SK-N-SH treated with all-trans-retinoic acid at 6 μM for 48 hours (cell line): ENCODE results near the gene ALDH4A1.
"Not testable (repeated sequence)": the region's sequence is repeated elsewhere in the genome, so short reads cannot be mapped to it uniquely, and the experiment has no call there.

Source experiments
- ATAC-seq: fragments of 200-7000 bp; cut with Tn5 transposase; 3 replicates; pipeline ENCODE4 v1.9.1; 2020; ENCODE audit warnings: mild to moderate bottlenecking, moderate library complexity
- ARNTL ChIP-seq: fragments of 450-650 bp; formaldehyde crosslinking; IDR thresholded peaks from 2 replicates; pipeline ENCODE4 v1.5.0; 2020; ENCODE audit warnings: low read depth, mild to moderate bottlenecking, moderate library complexity, borderline replicate concordance
- BACH2 ChIP-seq: fragments of 250-450 bp; sonication (Bioruptor Pico); IDR thresholded peaks from 2 replicates; pipeline ENCODE4 v1.9.0; 2021; ENCODE audit warnings: mild to moderate bottlenecking, borderline replicate concordance
- CSDC2 ChIP-seq: fragments of 250-450 bp; sonication (Bioruptor Pico); IDR thresholded peaks from 2 replicates; pipeline ENCODE4 v1.5.0; 2020; ENCODE audit warnings: mild to moderate bottlenecking, moderate library complexity
- ESRRG ChIP-seq: fragments of 250-450 bp; sonication (Bioruptor Pico); IDR thresholded peaks from 2 replicates; pipeline ENCODE4 v1.6.1; 2021; ENCODE audit warnings: mild to moderate bottlenecking
- GLIS3 ChIP-seq: fragments of 250-450 bp; sonication (Bioruptor Pico); IDR thresholded peaks from 2 replicates; pipeline ENCODE4 v1.5.0; 2020; ENCODE audit warnings: mild to moderate bottlenecking, moderate library complexity
- ISL1 ChIP-seq: fragments of 250-450 bp; sonication (Bioruptor Pico); IDR thresholded peaks from 2 replicates; pipeline ENCODE4 v2.1.2; 2022; ENCODE audit warnings: mild to moderate bottlenecking, moderate library complexity
- OSR1 ChIP-seq: fragments of 250-450 bp; sonication (Bioruptor Pico); IDR thresholded peaks from 2 replicates; pipeline ENCODE4 v1.8.0; 2022; ENCODE audit warnings: moderate library complexity, mild to moderate bottlenecking, inconsistent platforms
- PPARA ChIP-seq: fragments of 250-450 bp; sonication (Bioruptor Pico); IDR thresholded peaks from 2 replicates; pipeline ENCODE4 v1.5.0; 2020; ENCODE audit warnings: mild to moderate bottlenecking, borderline replicate concordance
- RARB ChIP-seq: fragments of 250-450 bp; sonication (Bioruptor Pico); IDR thresholded peaks from 2 replicates; pipeline ENCODE4 v1.8.0; 2021; ENCODE audit warnings: mild to moderate bottlenecking, moderate library complexity
- SNAI2 ChIP-seq: fragments of 250-450 bp; sonication (Bioruptor Pico); IDR thresholded peaks from 2 replicates; pipeline ENCODE4 v1.5.0; 2020; ENCODE audit warnings: mild to moderate bottlenecking, moderate library complexity
- TCF4 ChIP-seq: fragments of 250-450 bp; sonication (Bioruptor Pico); IDR thresholded peaks from 2 replicates; pipeline ENCODE4 v1.8.0; 2021; ENCODE audit warnings: mild to moderate bottlenecking, moderate library complexity, borderline replicate concordance
- TOX ChIP-seq: fragments of 250-450 bp; sonication (Bioruptor Pico); IDR thresholded peaks from 2 replicates; pipeline ENCODE4 v1.8.0; 2021; ENCODE audit warnings: mild to moderate bottlenecking, moderate library complexity, borderline replicate concordance
- ZC3H10 ChIP-seq: fragments of 250-450 bp; sonication (Bioruptor Pico); IDR thresholded peaks from 2 replicates; pipeline ENCODE4 v1.5.1; 2021; ENCODE audit warnings: mild to moderate bottlenecking, moderate library complexity
- ZFP3 ChIP-seq: fragments of 250-450 bp; sonication (Bioruptor Pico); IDR thresholded peaks from 2 replicates; pipeline ENCODE4 v1.5.0; 2020; ENCODE audit warnings: mild to moderate bottlenecking, moderate library complexity
- ZFP30 ChIP-seq: fragments of 450-650 bp; formaldehyde crosslinking; IDR thresholded peaks from 2 replicates; pipeline ENCODE4 v1.5.0; 2022; ENCODE audit warnings: mild to moderate bottlenecking, moderate library complexity
- ZNF565 ChIP-seq: fragments of 450-650 bp; formaldehyde crosslinking; conservative IDR thresholded peaks from 2 replicates; pipeline ENCODE4 v1.5.0; 2020; ENCODE audit warnings: low read depth, mild to moderate bottlenecking, moderate library complexity
- ZNF8 ChIP-seq: fragments of 450-650 bp; formaldehyde crosslinking; IDR thresholded peaks from 2 replicates; pipeline ENCODE4 v1.5.0; 2020; ENCODE audit warnings: mild to moderate bottlenecking, moderate library complexity
- TF ChIP-seq, protein P1 (sequence below): fragments of 250-450 bp; sonication (Bioruptor Pico); IDR thresholded peaks from 2 replicates; pipeline ENCODE4 v1.5.1; 2021; ENCODE audit warnings: mild to moderate bottlenecking, moderate library complexity
- TF ChIP-seq, protein P2 (sequence below): fragments of 250-450 bp; sonication (Bioruptor Pico); IDR thresholded peaks from 2 replicates; pipeline ENCODE4 v1.8.0; 2021; ENCODE audit warnings: low read depth, mild to moderate bottlenecking, moderate library complexity, borderline replicate concordance
- TF ChIP-seq, protein P3 (sequence below): fragments of 250-450 bp; sonication (Bioruptor Pico); IDR thresholded peaks from 2 replicates; pipeline ENCODE4 v1.8.0; 2020; ENCODE audit warnings: mild to moderate bottlenecking, moderate library complexity, borderline replicate concordance
- TF ChIP-seq, protein P4 (sequence below): fragments of 250-450 bp; sonication (Bioruptor Pico); IDR thresholded peaks from 2 replicates; pipeline ENCODE4 v1.5.0; 2020; ENCODE audit warnings: mild to moderate bottlenecking, moderate library complexity

Gene ALDH4A1

GRCh38 chr1:18836654-18837053 lies 65.7 kb downstream of the ALDH4A1 start:
- ATAC-seq = peak; percentile 46; the same call in 1 of the 3 replicates
- TF ChIP-seq, protein P1, sequence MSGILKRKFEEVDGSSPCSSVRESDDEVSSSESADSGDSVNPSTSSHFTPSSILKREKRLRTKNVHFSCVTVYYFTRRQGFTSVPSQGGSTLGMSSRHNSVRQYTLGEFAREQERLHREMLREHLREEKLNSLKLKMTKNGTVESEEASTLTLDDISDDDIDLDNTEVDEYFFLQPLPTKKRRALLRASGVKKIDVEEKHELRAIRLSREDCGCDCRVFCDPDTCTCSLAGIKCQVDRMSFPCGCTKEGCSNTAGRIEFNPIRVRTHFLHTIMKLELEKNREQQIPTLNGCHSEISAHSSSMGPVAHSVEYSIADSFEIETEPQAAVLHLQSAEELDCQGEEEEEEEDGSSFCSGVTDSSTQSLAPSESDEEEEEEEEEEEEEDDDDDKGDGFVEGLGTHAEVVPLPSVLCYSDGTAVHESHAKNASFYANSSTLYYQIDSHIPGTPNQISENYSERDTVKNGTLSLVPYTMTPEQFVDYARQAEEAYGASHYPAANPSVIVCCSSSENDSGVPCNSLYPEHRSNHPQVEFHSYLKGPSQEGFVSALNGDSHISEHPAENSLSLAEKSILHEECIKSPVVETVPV (CRISPR knock-in tag) = no peak
- no peak for TF ChIP-seq OSR1 (CRISPR knock-in tag)
- no peak for TF ChIP-seq CSDC2 (CRISPR knock-in tag)
- no peak for TF ChIP-seq BACH2
- TF ChIP-seq ZFP3 (CRISPR knock-in tag) = no peak
- TF ChIP-seq TCF4 = no peak
- TF ChIP-seq ZFP30 = no peak
- TF ChIP-seq SNAI2 (CRISPR knock-in tag) = no peak
- TF ChIP-seq, protein P2, sequence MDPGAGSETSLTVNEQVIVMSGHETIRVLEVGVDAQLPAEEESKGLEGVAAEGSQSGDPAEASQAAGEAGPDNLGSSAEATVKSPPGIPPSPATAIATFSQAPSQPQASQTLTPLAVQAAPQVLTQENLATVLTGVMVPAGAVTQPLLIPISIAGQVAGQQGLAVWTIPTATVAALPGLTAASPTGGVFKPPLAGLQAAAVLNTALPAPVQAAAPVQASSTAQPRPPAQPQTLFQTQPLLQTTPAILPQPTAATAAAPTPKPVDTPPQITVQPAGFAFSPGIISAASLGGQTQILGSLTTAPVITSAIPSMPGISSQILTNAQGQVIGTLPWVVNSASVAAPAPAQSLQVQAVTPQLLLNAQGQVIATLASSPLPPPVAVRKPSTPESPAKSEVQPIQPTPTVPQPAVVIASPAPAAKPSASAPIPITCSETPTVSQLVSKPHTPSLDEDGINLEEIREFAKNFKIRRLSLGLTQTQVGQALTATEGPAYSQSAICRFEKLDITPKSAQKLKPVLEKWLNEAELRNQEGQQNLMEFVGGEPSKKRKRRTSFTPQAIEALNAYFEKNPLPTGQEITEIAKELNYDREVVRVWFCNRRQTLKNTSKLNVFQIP = no peak
- no peak for TF ChIP-seq PPARA (CRISPR knock-in tag)
- TF ChIP-seq ARNTL = no peak
- no peak for TF ChIP-seq ISL1
- TF ChIP-seq ZNF565 (CRISPR knock-in tag) = no peak
- no peak for TF ChIP-seq RARB (CRISPR knock-in tag)
- TF ChIP-seq ZNF8 = no peak
- TF ChIP-seq ZC3H10 (CRISPR knock-in tag) = no peak
- TF ChIP-seq TOX (CRISPR knock-in tag) = no peak
- no peak for TF ChIP-seq ESRRG (CRISPR knock-in tag)

DNA sequence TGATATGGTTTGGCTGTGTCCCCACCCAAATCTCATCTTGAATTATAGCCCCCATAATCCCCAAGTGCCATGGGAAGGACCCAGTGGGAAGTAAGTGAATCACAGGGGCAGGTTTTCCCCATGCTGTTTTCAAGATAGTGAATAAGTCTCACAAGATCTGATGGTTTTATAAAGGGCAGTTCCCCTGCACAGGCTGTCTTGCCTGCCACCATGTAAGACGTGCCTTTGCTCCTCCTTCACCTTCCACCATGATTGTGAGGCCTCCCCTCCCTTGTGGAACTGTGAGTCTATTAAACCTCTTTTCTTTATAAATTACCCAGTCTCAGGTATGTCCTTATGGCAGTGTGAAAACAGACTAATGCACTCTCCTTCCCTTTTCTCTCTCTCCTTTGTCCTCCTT lies 70.0 kb downstream of the ALDH4A1 start:
- not testable (repeated sequence) for ATAC-seq

DNA sequence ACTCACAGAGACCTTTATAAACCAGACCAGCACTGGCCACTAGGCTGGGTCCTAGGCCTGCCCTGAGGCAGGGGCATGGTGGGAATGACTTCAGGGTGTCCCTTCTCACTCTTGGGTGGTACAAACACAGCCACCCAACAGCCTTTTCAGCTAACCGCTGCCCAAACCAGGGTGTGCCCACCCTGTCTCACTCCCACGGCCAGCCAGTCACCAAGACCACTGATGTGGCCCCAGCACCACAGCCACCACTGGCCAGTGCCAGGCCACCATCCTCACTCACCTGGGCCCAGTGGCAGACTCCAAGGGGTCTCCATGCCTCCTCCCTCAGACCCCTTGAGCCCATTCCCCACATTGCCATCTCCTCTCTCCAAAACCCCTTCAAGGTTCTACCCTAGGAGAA lies 70.7 kb downstream of the ALDH4A1 start:
- ATAC-seq = no peak

GRCh38 chr1:18830596-18830995 lies 71.8 kb downstream of the ALDH4A1 start:
- TF ChIP-seq TCF4 (peak; percentile 98), GLIS3 (CRISPR knock-in tag) (no peak), ZNF8 (no peak), ZFP30 (no peak)
- TF ChIP-seq, protein P3, sequence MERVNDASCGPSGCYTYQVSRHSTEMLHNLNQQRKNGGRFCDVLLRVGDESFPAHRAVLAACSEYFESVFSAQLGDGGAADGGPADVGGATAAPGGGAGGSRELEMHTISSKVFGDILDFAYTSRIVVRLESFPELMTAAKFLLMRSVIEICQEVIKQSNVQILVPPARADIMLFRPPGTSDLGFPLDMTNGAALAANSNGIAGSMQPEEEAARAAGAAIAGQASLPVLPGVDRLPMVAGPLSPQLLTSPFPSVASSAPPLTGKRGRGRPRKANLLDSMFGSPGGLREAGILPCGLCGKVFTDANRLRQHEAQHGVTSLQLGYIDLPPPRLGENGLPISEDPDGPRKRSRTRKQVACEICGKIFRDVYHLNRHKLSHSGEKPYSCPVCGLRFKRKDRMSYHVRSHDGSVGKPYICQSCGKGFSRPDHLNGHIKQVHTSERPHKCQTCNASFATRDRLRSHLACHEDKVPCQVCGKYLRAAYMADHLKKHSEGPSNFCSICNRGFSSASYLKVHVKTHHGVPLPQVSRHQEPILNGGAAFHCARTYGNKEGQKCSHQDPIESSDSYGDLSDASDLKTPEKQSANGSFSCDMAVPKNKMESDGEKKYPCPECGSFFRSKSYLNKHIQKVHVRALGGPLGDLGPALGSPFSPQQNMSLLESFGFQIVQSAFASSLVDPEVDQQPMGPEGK (CRISPR knock-in tag) = no peak
- TF ChIP-seq, protein P4, sequence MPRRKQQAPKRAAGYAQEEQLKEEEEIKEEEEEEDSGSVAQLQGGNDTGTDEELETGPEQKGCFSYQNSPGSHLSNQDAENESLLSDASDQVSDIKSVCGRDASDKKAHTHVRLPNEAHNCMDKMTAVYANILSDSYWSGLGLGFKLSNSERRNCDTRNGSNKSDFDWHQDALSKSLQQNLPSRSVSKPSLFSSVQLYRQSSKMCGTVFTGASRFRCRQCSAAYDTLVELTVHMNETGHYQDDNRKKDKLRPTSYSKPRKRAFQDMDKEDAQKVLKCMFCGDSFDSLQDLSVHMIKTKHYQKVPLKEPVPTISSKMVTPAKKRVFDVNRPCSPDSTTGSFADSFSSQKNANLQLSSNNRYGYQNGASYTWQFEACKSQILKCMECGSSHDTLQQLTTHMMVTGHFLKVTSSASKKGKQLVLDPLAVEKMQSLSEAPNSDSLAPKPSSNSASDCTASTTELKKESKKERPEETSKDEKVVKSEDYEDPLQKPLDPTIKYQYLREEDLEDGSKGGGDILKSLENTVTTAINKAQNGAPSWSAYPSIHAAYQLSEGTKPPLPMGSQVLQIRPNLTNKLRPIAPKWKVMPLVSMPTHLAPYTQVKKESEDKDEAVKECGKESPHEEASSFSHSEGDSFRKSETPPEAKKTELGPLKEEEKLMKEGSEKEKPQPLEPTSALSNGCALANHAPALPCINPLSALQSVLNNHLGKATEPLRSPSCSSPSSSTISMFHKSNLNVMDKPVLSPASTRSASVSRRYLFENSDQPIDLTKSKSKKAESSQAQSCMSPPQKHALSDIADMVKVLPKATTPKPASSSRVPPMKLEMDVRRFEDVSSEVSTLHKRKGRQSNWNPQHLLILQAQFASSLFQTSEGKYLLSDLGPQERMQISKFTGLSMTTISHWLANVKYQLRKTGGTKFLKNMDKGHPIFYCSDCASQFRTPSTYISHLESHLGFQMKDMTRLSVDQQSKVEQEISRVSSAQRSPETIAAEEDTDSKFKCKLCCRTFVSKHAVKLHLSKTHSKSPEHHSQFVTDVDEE (CRISPR knock-in tag) = peak; percentile 87

More for the DNA sequence above, 70.7 kb downstream of the ALDH4A1 start:
- TF ChIP-seq SNAI2 (CRISPR knock-in tag) (no peak), CSDC2 (CRISPR knock-in tag) (no peak), ZNF8 (no peak)

DNA sequence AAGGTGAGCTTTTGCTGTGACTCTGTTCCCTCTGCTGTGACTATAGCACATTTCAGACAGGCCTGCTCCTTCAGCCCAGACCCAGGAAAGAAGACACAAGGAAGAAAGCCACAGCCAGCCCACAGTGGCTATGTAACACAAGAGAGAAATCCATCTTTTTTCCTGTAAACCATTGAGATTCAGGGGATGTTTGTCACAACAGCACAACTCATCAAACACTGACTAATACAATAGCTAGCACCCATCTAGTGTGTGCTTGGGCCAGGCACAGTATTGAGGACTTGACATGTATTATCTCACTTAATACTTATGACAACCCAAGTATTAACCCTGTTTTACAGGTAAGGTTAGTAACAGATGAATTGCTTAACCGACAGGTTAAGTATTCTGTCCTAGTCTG lies 72.7 kb downstream of the ALDH4A1 start:
- TF ChIP-seq BACH2 = no peak
- no peak for TF ChIP-seq ZNF565 (CRISPR knock-in tag)
- no peak for TF ChIP-seq ZC3H10 (CRISPR knock-in tag)
- TF ChIP-seq ZFP3 (CRISPR knock-in tag) = no peak
- TF ChIP-seq ZFP30 = no peak
- no peak for TF ChIP-seq CSDC2 (CRISPR knock-in tag)
- TF ChIP-seq, protein P1 (CRISPR knock-in tag) = no peak
- TF ChIP-seq, protein P4 (CRISPR knock-in tag) = no peak
- TF ChIP-seq, protein P2 = no peak
- TF ChIP-seq TCF4 = no peak
- no peak for ATAC-seq

More at GRCh38 chr1:18830596-18830995, 71.8 kb downstream of the ALDH4A1 start:
- ATAC-seq = peak; percentile 25; the same call in 1 of the 3 replicates
